OCI-LY3 (cell line): Measurements from ENCODE around the gene RELL1.

ENCODE experiments used
- EZH2phosphoT487 ChIP-seq: fragments of 200-600 bp; shearing (Covaris generic); IDR thresholded peaks from 2 replicates; pipeline ENCODE4 v1.6.1; 2018; ENCODE audit warnings: antibody characterized with exemption, mixed run types, low read depth
- TF ChIP-seq, protein P1 (sequence below): fragments of 200-600, 300-600 bp; sonication (generic); IDR thresholded peaks from 2 replicates; pipeline ENCODE4 v1.5.1; 2014; ENCODE audit warnings: antibody characterized with exemption, low read length, low read depth

DNA sequence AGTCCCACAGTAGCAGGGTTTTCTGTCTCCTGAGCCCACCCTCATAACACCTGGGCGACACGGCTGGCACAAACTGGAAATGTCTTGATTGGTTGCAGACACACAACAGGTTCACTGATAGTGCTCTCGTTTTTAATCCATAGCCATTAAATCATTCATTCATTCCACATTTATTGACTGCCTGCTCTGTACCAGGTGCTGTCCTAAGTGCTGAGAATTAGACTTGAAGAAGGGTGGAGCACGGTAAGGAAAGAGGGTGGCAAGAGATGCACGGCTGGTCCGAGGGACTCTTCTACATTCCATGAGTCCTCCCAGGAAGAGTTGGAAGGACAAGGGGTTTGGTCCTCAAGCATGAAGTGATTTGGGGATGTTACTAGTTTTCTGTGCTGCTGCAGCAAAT is 100.0 kb downstream of the RELL1 start:
- TF ChIP-seq, protein P1, sequence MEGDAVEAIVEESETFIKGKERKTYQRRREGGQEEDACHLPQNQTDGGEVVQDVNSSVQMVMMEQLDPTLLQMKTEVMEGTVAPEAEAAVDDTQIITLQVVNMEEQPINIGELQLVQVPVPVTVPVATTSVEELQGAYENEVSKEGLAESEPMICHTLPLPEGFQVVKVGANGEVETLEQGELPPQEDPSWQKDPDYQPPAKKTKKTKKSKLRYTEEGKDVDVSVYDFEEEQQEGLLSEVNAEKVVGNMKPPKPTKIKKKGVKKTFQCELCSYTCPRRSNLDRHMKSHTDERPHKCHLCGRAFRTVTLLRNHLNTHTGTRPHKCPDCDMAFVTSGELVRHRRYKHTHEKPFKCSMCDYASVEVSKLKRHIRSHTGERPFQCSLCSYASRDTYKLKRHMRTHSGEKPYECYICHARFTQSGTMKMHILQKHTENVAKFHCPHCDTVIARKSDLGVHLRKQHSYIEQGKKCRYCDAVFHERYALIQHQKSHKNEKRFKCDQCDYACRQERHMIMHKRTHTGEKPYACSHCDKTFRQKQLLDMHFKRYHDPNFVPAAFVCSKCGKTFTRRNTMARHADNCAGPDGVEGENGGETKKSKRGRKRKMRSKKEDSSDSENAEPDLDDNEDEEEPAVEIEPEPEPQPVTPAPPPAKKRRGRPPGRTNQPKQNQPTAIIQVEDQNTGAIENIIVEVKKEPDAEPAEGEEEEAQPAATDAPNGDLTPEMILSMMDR: no peak
- no peak for TF ChIP-seq EZH2phosphoT487
